RWPE2 (cell line): ENCODE data around the gene SLC16A14.

Experiments
- ATAC-seq: fragments of 200-7000 bp; cut with Tn5 transposase; 3 replicates; pipeline ENCODE4 v1.9.1; 2021; ENCODE audit warnings: low read depth
- DNase-seq: peaks from one replicate; pipeline ENCODE4 v3.0.0-alpha.2; 2020; ENCODE audit warnings: low spot score
- H3K27ac ChIP-seq: fragments of 450-650 bp; 2 replicates; pipeline ENCODE4 v1.5.1; 2017; ENCODE audit warnings: mild to moderate bottlenecking; ENCODE audit not compliant: poor library complexity, severe bottlenecking
- H3K27me3 ChIP-seq: fragments of 250-450 bp; sonication (Bioruptor Pico); 2 replicates; pipeline ENCODE4 v1.5.1; 2021; ENCODE audit warnings: mild to moderate bottlenecking, moderate library complexity; ENCODE audit not compliant: insufficient read depth, poor library complexity, severe bottlenecking
- H3K36me3 ChIP-seq: fragments of 250-450 bp; sonication (Bioruptor Pico); 2 replicates; pipeline ENCODE4 v1.5.1; 2020; ENCODE audit warnings: low read depth, mild to moderate bottlenecking, moderate library complexity
- H3K4me1 ChIP-seq: fragments of 250-450 bp; sonication (Bioruptor Pico); 2 replicates; pipeline ENCODE4 v1.5.1; 2021; ENCODE audit warnings: mild to moderate bottlenecking, moderate library complexity; ENCODE audit not compliant: insufficient read depth, poor library complexity, severe bottlenecking
- H3K4me3 ChIP-seq: fragments of 250-450 bp; sonication (Bioruptor Pico); 2 replicates; pipeline ENCODE4 v1.5.1; 2021; ENCODE audit warnings: mild to moderate bottlenecking, moderate library complexity; ENCODE audit not compliant: severe bottlenecking
- H3K9me3 ChIP-seq: fragments of 250-450 bp; sonication (Bioruptor Pico); 2 replicates; pipeline ENCODE4 v1.5.1; 2021; ENCODE audit warnings: mild to moderate bottlenecking, moderate library complexity; ENCODE audit not compliant: severe bottlenecking
- CTCF ChIP-seq: fragments of 450-650 bp; IDR thresholded peaks from one replicate; pipeline ENCODE4 v1.5.1; 2017; ENCODE audit warnings: mild to moderate bottlenecking, moderate library complexity; ENCODE audit not compliant: poor library complexity, severe bottlenecking

Gene SLC16A14

GRCh38 chr2:230043025-230043424 is 25.7 kb downstream of the SLC16A14 start:
- DNase-seq (no peak), ATAC-seq (no peak)
- no peaks in the 10 kb centered on the region for H3K36me3 ChIP-seq
- no peak overlapping the region for H3K4me3 ChIP-seq
- no peaks in the 10 kb centered on the region for H3K4me1 ChIP-seq
- no peak for TF ChIP-seq CTCF
- no peaks in the 10 kb centered on the region for H3K9me3 ChIP-seq
- no peaks in the 10 kb centered on the region for H3K27me3 ChIP-seq
- no peak overlapping the region for H3K27ac ChIP-seq

GRCh38 chr2:230042195-230042594 is 26.5 kb downstream of the SLC16A14 start:
- Histone ChIP-seq H3K9me3 (no peaks in the 10 kb centered on the region), H3K27ac (no peak overlapping the region), H3K4me1 (no peaks in the 10 kb centered on the region), H3K36me3 (no peaks in the 10 kb centered on the region), H3K27me3 (no peaks in the 10 kb centered on the region), H3K4me3 (no peak overlapping the region)
- TF ChIP-seq CTCF: no peak
- ATAC-seq: no peak
- no peak for DNase-seq

GRCh38 chr2:230023313-230023712 is 45.4 kb downstream of the SLC16A14 start:
- Histone ChIP-seq H3K4me3 (no peak overlapping the region), H3K9me3 (no peaks in the 10 kb centered on the region), H3K4me1 (no peaks in the 10 kb centered on the region), H3K27ac (no peak overlapping the region), H3K36me3 (no peaks in the 10 kb centered on the region), H3K27me3 (no peaks in the 10 kb centered on the region)
- no peak for TF ChIP-seq CTCF
- no peak for ATAC-seq
- DNase-seq: no peak

GRCh38 chr2:230019742-230020141 is 49.0 kb downstream of the SLC16A14 start:
- ATAC-seq: no peak
- no peaks in the 10 kb centered on the region for H3K36me3 ChIP-seq
- no peak for DNase-seq
- H3K4me1 ChIP-seq: no peaks in the 10 kb centered on the region
- no peaks in the 10 kb centered on the region for H3K9me3 ChIP-seq
- H3K27me3 ChIP-seq: no peaks in the 10 kb centered on the region
- no peak for TF ChIP-seq CTCF
- no peak overlapping the region for H3K4me3 ChIP-seq
- no peak overlapping the region for H3K27ac ChIP-seq

- no peak overlapping the region for H3K4me3 ChIP-seq
- no peaks in the 10 kb centered on the region for H3K36me3 ChIP-seq
- no peaks in the 10 kb centered on the region for H3K9me3 ChIP-seq
- H3K27ac ChIP-seq: no peak overlapping the region
- H3K4me1 ChIP-seq: no peaks in the 10 kb centered on the region
- ATAC-seq (peak; percentile 89), DNase-seq (no peak)
- TF ChIP-seq CTCF: no peak
- no peaks in the 10 kb centered on the region for H3K27me3 ChIP-seq
Measured at GRCh38 chr2:230018153-230018552, 50.6 kb downstream of the SLC16A14 start.
